ENCODE measurements around the gene DNAH9.
"Not testable (repeated sequence)": the region's sequence is repeated elsewhere in the genome, so short reads cannot be mapped to it uniquely, and the experiment has no call there.

- TF ChIP-seq CTCF (IDR thresholded peaks at IDR 0.05; ENCODE audit: control extremely low read depth in 1 of 3, insufficient read depth in 1 of 3, low read depth in 1 of 3, low read length in 3 of 3); GTF2F1 (IDR thresholded peaks at IDR 0.05; ENCODE audit: borderline replicate concordance, low read depth, low read length); POLR2A (IDR thresholded peaks at IDR 0.05; ENCODE audit: control extremely low read depth in 1 of 2, low read depth in 2 of 2, low read length in 2 of 2); TAF1 (IDR thresholded peaks at IDR 0.05; ENCODE audit: low read depth, low read length); SIX5 (IDR thresholded peaks at IDR 0.05; ENCODE audit: low read depth, low read length): not testable (repeated sequence)
Observed at GRCh38 chr17:11943086-11943485, 344.8 kb downstream of the DNAH9 start.

Measured in H1 (cell line).